Measurements from ENCODE around the gene SH3RF3.
A peak's percentile ranks its signal among the peaks of the same experiment; 100 is the strongest.

The SH3RF3 gene

GRCh38 chr2:109405873-109406272 is 276.9 kb downstream of the SH3RF3 start:
- H3K4me1 ChIP-seq (ENCODE audit: control insufficient read depth in 2 of 2, insufficient read depth in 1 of 2, low read depth in 1 of 2, low read length in 2 of 2): peaks cover 11 to 15% of the 10 kb centered on the region in 2 donors
- H2BK5ac ChIP-seq (ENCODE audit: low read length): no peak overlapping the region
- no peak overlapping the region for H3K23ac ChIP-seq (ENCODE audit: low read depth, low read length, poor library complexity)
- H3K4me2 ChIP-seq (ENCODE audit: insufficient read depth, low read length, poor library complexity, severe bottlenecking): no peak overlapping the region
- DNase-seq (ENCODE audit: low spot score): no peak
- no peaks in the 10 kb centered on the region for H3K36me3 ChIP-seq (replicated peaks in 1 of 2; ENCODE audit: control insufficient read depth in 2 of 2, insufficient read depth in 2 of 2, low read length in 2 of 2)
- no peak overlapping the region for H3K9ac ChIP-seq (ENCODE audit: low read depth, low read length, poor library complexity)
- no peak overlapping the region for H4K8ac ChIP-seq (ENCODE audit: low read depth, low read length)
- no peaks in the 10 kb centered on the region for H3K9me3 ChIP-seq (replicated peaks in 1 of 2; ENCODE audit: control insufficient read depth in 2 of 2, insufficient read depth in 1 of 2, low read depth in 1 of 2, low read length in 2 of 2)
- peak overlapping the region; percentile 25 for H3K18ac ChIP-seq (ENCODE audit: low read length)
- peak overlapping the region; percentile 13 for H2AK5ac ChIP-seq (ENCODE audit: low read depth, low read length)
- no peak overlapping the region for H3K4me3 ChIP-seq (ENCODE audit: low read length in 2 of 2)
- no CpG with 5 or more reads among the region's 10 CpGs for WGBS, 2 donors (ENCODE audit: extremely low coverage in 2 of 2, insufficient read length in 2 of 2, insufficient replicate concordance in 1 of 2)
- no peak overlapping the region for H2BK120ac ChIP-seq (ENCODE audit: low read depth, low read length)
- H2BK12ac ChIP-seq (ENCODE audit: low read length): no peak overlapping the region
- H3K79me1 ChIP-seq (ENCODE audit: low read depth, low read length): no peaks in the 10 kb centered on the region
- H4K91ac ChIP-seq (ENCODE audit: low read depth, low read length, poor library complexity): no peak overlapping the region
- H2BK15ac ChIP-seq (ENCODE audit: low read length): peak overlapping the region; percentile 1
- H3K27ac ChIP-seq (replicated peaks; ENCODE audit: low read length): no peak overlapping the region
- H3K27me3 ChIP-seq (ENCODE audit: control insufficient read depth in 3 of 3, insufficient read depth in 3 of 3, low read depth in 1 of 3, low read length in 3 of 3): peaks cover 0 to 11% (median 0%) of the 10 kb centered on the region in 3 experiments
- H3K4ac ChIP-seq (ENCODE audit: low read length): no peak overlapping the region
- H2AFZ ChIP-seq (ENCODE audit: low read length): no peak overlapping the region
- H3K14ac ChIP-seq (ENCODE audit: low read length): no peak overlapping the region

DNA sequence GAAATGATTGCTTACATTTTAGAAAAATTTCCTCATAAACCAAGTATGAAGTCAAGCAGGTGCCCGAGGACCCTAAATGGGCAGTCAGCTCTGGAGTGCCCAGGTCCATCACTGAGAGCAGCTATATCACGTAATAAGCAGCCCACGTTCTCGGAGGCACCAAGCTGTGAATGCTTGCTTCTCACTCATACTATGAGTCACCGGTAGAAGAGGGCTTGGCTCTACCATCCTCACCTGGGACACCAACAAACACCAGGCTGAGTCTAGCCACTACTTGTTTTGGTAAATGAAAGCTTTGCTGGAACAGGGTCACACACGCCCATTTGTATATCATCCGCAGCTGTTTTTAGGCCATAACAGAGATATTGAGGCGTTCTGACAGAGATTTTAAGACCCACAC is 277.3 kb downstream of the SH3RF3 start:
- WGBS, 2 donors (ENCODE audit: extremely low coverage in 2 of 2, insufficient read length in 2 of 2, insufficient replicate concordance in 1 of 2): no CpG with 5 or more reads among the region's 8 CpGs
- no peak overlapping the region for H3K27ac ChIP-seq (replicated peaks; ENCODE audit: low read length)

GRCh38 chr2:109407276-109408042 is 278.5 kb downstream of the SH3RF3 start:
- Histone ChIP-seq H3K4me2 (ENCODE audit: insufficient read depth, low read length, poor library complexity, severe bottlenecking) (no peak overlapping the region), H3K27ac (replicated peaks; ENCODE audit: low read length) (no peak overlapping the region), H3K27me3 (ENCODE audit: control insufficient read depth in 3 of 3, insufficient read depth in 3 of 3, low read depth in 1 of 3, low read length in 3 of 3) (peaks cover 0 to 15% (median 2%) of the 10 kb centered on the region in 3 experiments), H3K36me3 (replicated peaks in 1 of 2; ENCODE audit: control insufficient read depth in 2 of 2, insufficient read depth in 2 of 2, low read length in 2 of 2) (no peaks in the 10 kb centered on the region), H3K79me1 (ENCODE audit: low read depth, low read length) (no peaks in the 10 kb centered on the region), H3K9me3 (replicated peaks in 1 of 2; ENCODE audit: control insufficient read depth in 2 of 2, insufficient read depth in 1 of 2, low read depth in 1 of 2, low read length in 2 of 2) (no peaks in the 10 kb centered on the region), H3K23ac (ENCODE audit: low read depth, low read length, poor library complexity) (no peak overlapping the region), H3K9ac (ENCODE audit: low read depth, low read length, poor library complexity) (no peak overlapping the region), H3K4ac (ENCODE audit: low read length) (no peak overlapping the region), H2BK5ac (ENCODE audit: low read length) (peak overlapping the region; percentile 26), H3K4me1 (ENCODE audit: control insufficient read depth in 2 of 2, insufficient read depth in 1 of 2, low read depth in 1 of 2, low read length in 2 of 2) (peaks cover 14 to 19% of the 10 kb centered on the region in 2 donors), H2AFZ (ENCODE audit: low read length) (no peak overlapping the region), H2AK5ac (ENCODE audit: low read depth, low read length) (peak overlapping the region; percentile 36), H2BK120ac (ENCODE audit: low read depth, low read length) (peak overlapping the region; percentile 6), H2BK15ac (ENCODE audit: low read length) (no peak overlapping the region), H3K4me3 (ENCODE audit: low read length in 2 of 2) (no peak overlapping the region), H4K91ac (ENCODE audit: low read depth, low read length, poor library complexity) (no peak overlapping the region), H3K14ac (ENCODE audit: low read length) (no peak overlapping the region), H3K18ac (ENCODE audit: low read length) (no peak overlapping the region), H4K8ac (ENCODE audit: low read depth, low read length) (no peak overlapping the region), H2BK12ac (ENCODE audit: low read length) (no peak overlapping the region)
- WGBS, 2 donors (ENCODE audit: extremely low coverage in 2 of 2, insufficient read length in 2 of 2, insufficient replicate concordance in 1 of 2): no CpG with 5 or more reads among the region's 7 CpGs
- DNase-seq (ENCODE audit: low spot score): no peak

More for the DNA sequence above, 277.3 kb downstream of the SH3RF3 start:
- Histone ChIP-seq H2BK5ac (ENCODE audit: low read length) (no peak overlapping the region), H3K9me3 (replicated peaks in 1 of 2; ENCODE audit: control insufficient read depth in 2 of 2, insufficient read depth in 1 of 2, low read depth in 1 of 2, low read length in 2 of 2) (no peaks in the 10 kb centered on the region), H2AFZ (ENCODE audit: low read length) (no peak overlapping the region), H2BK120ac (ENCODE audit: low read depth, low read length) (no peak overlapping the region), H2AK5ac (ENCODE audit: low read depth, low read length) (no peak overlapping the region), H3K14ac (ENCODE audit: low read length) (no peak overlapping the region), H3K4me1 (ENCODE audit: control insufficient read depth in 2 of 2, insufficient read depth in 1 of 2, low read depth in 1 of 2, low read length in 2 of 2) (peaks cover 15 to 16% of the 10 kb centered on the region in 2 donors), H4K91ac (ENCODE audit: low read depth, low read length, poor library complexity) (no peak overlapping the region), H3K23ac (ENCODE audit: low read depth, low read length, poor library complexity) (no peak overlapping the region), H3K4ac (ENCODE audit: low read length) (no peak overlapping the region), H2BK12ac (ENCODE audit: low read length) (no peak overlapping the region), H3K36me3 (replicated peaks in 1 of 2; ENCODE audit: control insufficient read depth in 2 of 2, insufficient read depth in 2 of 2, low read length in 2 of 2) (no peaks in the 10 kb centered on the region), H2BK15ac (ENCODE audit: low read length) (no peak overlapping the region), H3K79me1 (ENCODE audit: low read depth, low read length) (no peaks in the 10 kb centered on the region), H3K18ac (ENCODE audit: low read length) (no peak overlapping the region), H4K8ac (ENCODE audit: low read depth, low read length) (no peak overlapping the region), H3K4me3 (ENCODE audit: low read length in 2 of 2) (no peak overlapping the region), H3K9ac (ENCODE audit: low read depth, low read length, poor library complexity) (no peak overlapping the region), H3K27me3 (ENCODE audit: control insufficient read depth in 3 of 3, insufficient read depth in 3 of 3, low read depth in 1 of 3, low read length in 3 of 3) (peaks cover 0 to 14% (median 0%) of the 10 kb centered on the region in 3 experiments), H3K4me2 (ENCODE audit: insufficient read depth, low read length, poor library complexity, severe bottlenecking) (no peak overlapping the region)
- DNase-seq (ENCODE audit: low spot score): no peak

GRCh38 chr2:109408043-109408335 is 279.0 kb downstream of the SH3RF3 start:
- Histone ChIP-seq H3K18ac (ENCODE audit: low read length) (peak overlapping the region; percentile 44), H2BK12ac (ENCODE audit: low read length) (no peak overlapping the region), H4K8ac (ENCODE audit: low read depth, low read length) (no peak overlapping the region), H3K4me2 (ENCODE audit: insufficient read depth, low read length, poor library complexity, severe bottlenecking) (no peak overlapping the region), H2BK120ac (ENCODE audit: low read depth, low read length) (peak overlapping the region; percentile 6), H3K9ac (ENCODE audit: low read depth, low read length, poor library complexity) (no peak overlapping the region), H3K36me3 (replicated peaks in 1 of 2; ENCODE audit: control insufficient read depth in 2 of 2, insufficient read depth in 2 of 2, low read length in 2 of 2) (no peaks in the 10 kb centered on the region), H3K4me1 (ENCODE audit: control insufficient read depth in 2 of 2, insufficient read depth in 1 of 2, low read depth in 1 of 2, low read length in 2 of 2) (peaks cover 13 to 19% of the 10 kb centered on the region in 2 donors), H3K4me3 (ENCODE audit: low read length in 2 of 2) (no peak overlapping the region), H2AK5ac (ENCODE audit: low read depth, low read length) (peak overlapping the region; percentile 36), H2BK15ac (ENCODE audit: low read length) (peak overlapping the region; percentile 49), H3K23ac (ENCODE audit: low read depth, low read length, poor library complexity) (no peak overlapping the region), H3K27me3 (ENCODE audit: control insufficient read depth in 3 of 3, insufficient read depth in 3 of 3, low read depth in 1 of 3, low read length in 3 of 3) (peaks cover 0 to 12% (median 2%) of the 10 kb centered on the region in 3 experiments), H2AFZ (ENCODE audit: low read length) (no peak overlapping the region), H3K4ac (ENCODE audit: low read length) (no peak overlapping the region), H3K79me1 (ENCODE audit: low read depth, low read length) (no peaks in the 10 kb centered on the region), H4K91ac (ENCODE audit: low read depth, low read length, poor library complexity) (no peak overlapping the region), H3K14ac (ENCODE audit: low read length) (no peak overlapping the region), H2BK5ac (ENCODE audit: low read length) (peak overlapping the region; percentile 26), H3K9me3 (replicated peaks in 1 of 2; ENCODE audit: control insufficient read depth in 2 of 2, insufficient read depth in 1 of 2, low read depth in 1 of 2, low read length in 2 of 2) (no peaks in the 10 kb centered on the region), H3K27ac (replicated peaks; ENCODE audit: low read length) (no peak overlapping the region)
- WGBS, 2 donors (ENCODE audit: extremely low coverage in 2 of 2, insufficient read length in 2 of 2, insufficient replicate concordance in 1 of 2): no CpG with 5 or more reads among the region's 4 CpGs
- no peak for DNase-seq (ENCODE audit: low spot score)
